ENCODE data around the gene RGS3. TPM values are rescaled to one million over a fixed set of nuclear protein-coding genes. Genes with fewer than 3 reads are reported as not detected.

The RGS3 gene
- total and polyA plus RNA-seq, 2 of the 13 experiments (the other 11 are each of a cell fraction or from before 2014, with no cell fraction given): 17.1 to 28.8 TPM

DNA sequence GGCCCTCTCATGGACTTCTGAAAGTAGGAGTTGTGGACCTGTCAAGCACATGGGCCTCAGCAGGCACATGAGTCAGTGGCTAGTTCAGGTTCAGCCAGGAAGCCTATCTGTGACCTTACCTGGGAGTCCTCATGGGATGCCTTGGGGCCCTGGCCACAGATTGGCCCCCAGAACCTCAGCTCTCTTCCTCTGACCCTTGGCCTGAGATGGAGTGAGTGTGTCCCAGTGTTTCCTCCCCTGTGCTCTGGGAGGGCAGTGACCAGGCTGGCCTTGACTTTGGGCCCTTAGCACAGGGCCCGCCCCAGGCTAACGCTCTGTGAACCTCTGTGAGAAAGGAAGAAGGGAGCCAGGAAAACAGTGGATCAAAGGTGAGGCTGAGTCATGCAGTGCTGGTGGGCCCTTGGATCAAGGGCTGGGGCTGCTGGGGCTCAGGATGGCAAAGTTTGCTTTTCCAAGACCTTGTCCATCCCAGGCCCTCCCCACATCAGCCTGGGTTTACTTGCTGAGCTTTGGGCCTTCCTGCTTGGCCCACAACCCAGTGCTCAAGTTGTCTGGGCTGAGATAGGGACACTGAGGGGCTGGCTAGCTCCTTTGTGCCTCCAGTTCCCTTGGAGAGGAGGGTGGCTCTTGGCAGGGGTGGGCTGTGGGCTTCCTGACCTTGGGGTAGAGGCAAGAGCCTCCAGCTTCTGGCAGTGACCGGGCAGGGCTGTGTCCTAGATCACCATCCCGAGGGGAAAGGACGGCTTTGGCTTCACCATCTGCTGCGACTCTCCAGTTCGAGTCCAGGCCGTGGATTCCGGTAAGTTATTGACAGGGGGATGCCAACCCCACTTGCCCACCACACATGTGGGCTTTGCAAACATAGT is 41.4 kb downstream of the RGS3 start (continued):
- TF ChIP-seq ZNF562 (CRISPR knock-in tag; IDR thresholded peaks at IDR 0.05; ENCODE audit: borderline replicate concordance) (no peak), GATAD1 (CRISPR knock-in tag; IDR thresholded peaks at IDR 0.05) (peak; percentile 67; the same call in 1 of the 2 replicates), PRDM4 (CRISPR knock-in tag; IDR thresholded peaks at IDR 0.05; ENCODE audit: borderline replicate concordance) (no peak), ZNF10 (CRISPR knock-in tag; IDR thresholded peaks at IDR 0.05; ENCODE audit: borderline replicate concordance, low read depth) (no peak), NCOA1 (CRISPR knock-in tag; IDR thresholded peaks at IDR 0.05) (peak; percentile 58; the same call in 1 of the 2 replicates), ELF4 (CRISPR knock-in tag; IDR thresholded peaks at IDR 0.05; ENCODE audit: borderline replicate concordance) (no peak; the same call in 1 of the 2 replicates), SRF (IDR thresholded peaks at IDR 0.05; ENCODE audit: low read depth, low read length) (no peak), ZNF598 (CRISPR knock-in tag; IDR thresholded peaks at IDR 0.05; ENCODE audit: borderline replicate concordance) (0 out of 2 replicates have a peak, but pooled peaks have one; percentile 24), HIC2 (CRISPR knock-in tag; IDR thresholded peaks at IDR 0.05; ENCODE audit: low read depth) (peak; percentile 91), TFE3 (CRISPR knock-in tag; IDR thresholded peaks at IDR 0.05) (peak; percentile 28; the same call in 1 of the 2 replicates), FLYWCH1 (CRISPR knock-in tag; IDR thresholded peaks at IDR 0.05) (no peak)
- TF ChIP-seq, protein P1, sequence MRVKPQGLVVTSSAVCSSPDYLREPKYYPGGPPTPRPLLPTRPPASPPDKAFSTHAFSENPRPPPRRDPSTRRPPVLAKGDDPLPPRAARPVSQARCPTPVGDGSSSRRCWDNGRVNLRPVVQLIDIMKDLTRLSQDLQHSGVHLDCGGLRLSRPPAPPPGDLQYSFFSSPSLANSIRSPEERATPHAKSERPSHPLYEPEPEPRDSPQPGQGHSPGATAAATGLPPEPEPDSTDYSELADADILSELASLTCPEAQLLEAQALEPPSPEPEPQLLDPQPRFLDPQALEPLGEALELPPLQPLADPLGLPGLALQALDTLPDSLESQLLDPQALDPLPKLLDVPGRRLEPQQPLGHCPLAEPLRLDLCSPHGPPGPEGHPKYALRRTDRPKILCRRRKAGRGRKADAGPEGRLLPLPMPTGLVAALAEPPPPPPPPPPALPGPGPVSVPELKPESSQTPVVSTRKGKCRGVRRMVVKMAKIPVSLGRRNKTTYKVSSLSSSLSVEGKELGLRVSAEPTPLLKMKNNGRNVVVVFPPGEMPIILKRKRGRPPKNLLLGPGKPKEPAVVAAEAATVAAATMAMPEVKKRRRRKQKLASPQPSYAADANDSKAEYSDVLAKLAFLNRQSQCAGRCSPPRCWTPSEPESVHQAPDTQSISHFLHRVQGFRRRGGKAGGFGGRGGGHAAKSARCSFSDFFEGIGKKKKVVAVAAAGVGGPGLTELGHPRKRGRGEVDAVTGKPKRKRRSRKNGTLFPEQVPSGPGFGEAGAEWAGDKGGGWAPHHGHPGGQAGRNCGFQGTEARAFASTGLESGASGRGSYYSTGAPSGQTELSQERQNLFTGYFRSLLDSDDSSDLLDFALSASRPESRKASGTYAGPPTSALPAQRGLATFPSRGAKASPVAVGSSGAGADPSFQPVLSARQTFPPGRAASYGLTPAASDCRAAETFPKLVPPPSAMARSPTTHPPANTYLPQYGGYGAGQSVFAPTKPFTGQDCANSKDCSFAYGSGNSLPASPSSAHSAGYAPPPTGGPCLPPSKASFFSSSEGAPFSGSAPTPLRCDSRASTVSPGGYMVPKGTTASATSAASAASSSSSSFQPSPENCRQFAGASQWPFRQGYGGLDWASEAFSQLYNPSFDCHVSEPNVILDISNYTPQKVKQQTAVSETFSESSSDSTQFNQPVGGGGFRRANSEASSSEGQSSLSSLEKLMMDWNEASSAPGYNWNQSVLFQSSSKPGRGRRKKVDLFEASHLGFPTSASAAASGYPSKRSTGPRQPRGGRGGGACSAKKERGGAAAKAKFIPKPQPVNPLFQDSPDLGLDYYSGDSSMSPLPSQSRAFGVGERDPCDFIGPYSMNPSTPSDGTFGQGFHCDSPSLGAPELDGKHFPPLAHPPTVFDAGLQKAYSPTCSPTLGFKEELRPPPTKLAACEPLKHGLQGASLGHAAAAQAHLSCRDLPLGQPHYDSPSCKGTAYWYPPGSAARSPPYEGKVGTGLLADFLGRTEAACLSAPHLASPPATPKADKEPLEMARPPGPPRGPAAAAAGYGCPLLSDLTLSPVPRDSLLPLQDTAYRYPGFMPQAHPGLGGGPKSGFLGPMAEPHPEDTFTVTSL (CRISPR knock-in tag; IDR thresholded peaks at IDR 0.05; ENCODE audit: borderline replicate concordance): peak; percentile 96
